HG03432 (cell line): ENCODE measurements around the gene HOXC6.

ENCODE experiments used
- ATAC-seq: cut with Tn5 transposase; IDR thresholded peaks from one replicate; pipeline ENCODE4 v1.9.1; 2021; ENCODE audit warnings: mild to moderate bottlenecking, moderate library complexity; ENCODE audit not compliant: unreplicated experiment

HOXC6 gene

GRCh38 chr12:54012631-54013409, 15.4 kb upstream of the HOXC6 start:
- no peak for ATAC-seq

GRCh38 chr12:54014377-54015017, 13.7 kb upstream of the HOXC6 start:
- ATAC-seq: no peak

GRCh38 chr12:54015018-54015931, 13.0 kb upstream of the HOXC6 start:
- ATAC-seq: no peak

GRCh38 chr12:54016051-54016450, 12.2 kb upstream of the HOXC6 start:
- ATAC-seq: no peak

GRCh38 chr12:54016478-54016964, 11.7 kb upstream of the HOXC6 start:
- ATAC-seq: no peak

- ATAC-seq: peak; percentile 40
Measured at GRCh38 chr12:54017027-54017788, 11.0 kb upstream of the HOXC6 start.

GRCh38 chr12:54017878-54018467, 10.3 kb upstream of the HOXC6 start:
- ATAC-seq: peak; percentile 84

GRCh38 chr12:54018468-54018984, 9.7 kb upstream of the HOXC6 start:
- ATAC-seq: no peak

- no peak for ATAC-seq
Measured at GRCh38 chr12:54019091-54019811, 9.0 kb upstream of the HOXC6 start.

- no peak for ATAC-seq
Measured at GRCh38 chr12:54019924-54020590, 8.2 kb upstream of the HOXC6 start.

GRCh38 chr12:54020591-54021405, 7.4 kb upstream of the HOXC6 start:
- ATAC-seq: no peak

- no peak for ATAC-seq
Measured at GRCh38 chr12:54021432-54022013, 6.7 kb upstream of the HOXC6 start.

GRCh38 chr12:54022960-54023884, 5.0 kb upstream of the HOXC6 start:
- ATAC-seq: no peak

- no peak for ATAC-seq
Measured at GRCh38 chr12:54024127-54024526, 4.1 kb upstream of the HOXC6 start.

GRCh38 chr12:54024581-54025305, 3.5 kb upstream of the HOXC6 start:
- no peak for ATAC-seq
